ENCODE results near the gene SECTM1.

GRCh38 chr17:82304826-82305726, 28.5 kb downstream of the SECTM1 start:
- no peak for TF ChIP-seq CTCF (IDR thresholded peaks at IDR 0.05)
- TF ChIP-seq POLR2A (IDR thresholded peaks at IDR 0.05) = no peak

All from Peyer's patch (tissue), 4 donors.